DOHH2 (cell line): Measurements from ENCODE around the gene FAM184B.
"Not testable (repeated sequence)": the region's sequence is repeated elsewhere in the genome, so short reads cannot be mapped to it uniquely, and the experiment has no call there.

Experiments used
- CTCF ChIP-seq: fragments of 200-600 bp; sonication (generic); IDR thresholded peaks from one replicate; pipeline ENCODE4 v1.5.1; 2014; ENCODE audit warnings: antibody characterized with exemption, mild to moderate bottlenecking, low read depth, low read length; ENCODE audit not compliant: poor library complexity, severe bottlenecking
- EZH2phosphoT487 ChIP-seq: fragments of 200-600 bp; sonication (generic); IDR thresholded peaks from 2 replicates; pipeline ENCODE4 v1.6.1; 2017; ENCODE audit warnings: borderline replicate concordance, mild to moderate bottlenecking, antibody characterized with exemption, low read length, moderate library complexity, mixed read lengths

GRCh38 chr4:17684648-17685047 lies 96.8 kb downstream of the FAM184B start:
- TF ChIP-seq CTCF, EZH2phosphoT487: not testable (repeated sequence)
